ENCODE data around the gene CWF19L1.

Gene CWF19L1

GRCh38 chr10:100184426-100184825, 83.0 kb downstream of the CWF19L1 start:
- H3K9me3 ChIP-seq (ENCODE audit: control insufficient read depth, low read length), result no peaks in the 10 kb centered on the region

GRCh38 chr10:100183481-100183880, 84.0 kb downstream of the CWF19L1 start:
- peaks cover 5% of the 10 kb centered on the region for H3K4me1 ChIP-seq (ENCODE audit: control insufficient read depth, insufficient read depth, low read length)
- no peak overlapping the region for H3K4me3 ChIP-seq (ENCODE audit: insufficient read depth, low read depth, low read length)
- H3K27me3 ChIP-seq (ENCODE audit: control insufficient read depth, insufficient read depth, low read length, poor library complexity, severe bottlenecking), result no peaks in the 10 kb centered on the region
- no peaks in the 10 kb centered on the region for H3K36me3 ChIP-seq (ENCODE audit: control insufficient read depth, insufficient read depth, low read length)
- 91 to 100% methylated on average over 2 to 3 of the region's 3 CpGs for WGBS, 2 experiments
- H3K9me3 ChIP-seq (ENCODE audit: control insufficient read depth, low read length), result no peaks in the 10 kb centered on the region
- no peak overlapping the region for H3K27ac ChIP-seq (ENCODE audit: insufficient read depth, low read depth, low read length, poor library complexity, severe bottlenecking)

More at GRCh38 chr10:100184426-100184825, 83.0 kb downstream of the CWF19L1 start:
- H3K36me3 ChIP-seq (ENCODE audit: control insufficient read depth, insufficient read depth, low read length), result no peaks in the 10 kb centered on the region
- H3K27me3 ChIP-seq (ENCODE audit: control insufficient read depth, insufficient read depth, low read length, poor library complexity, severe bottlenecking), result no peaks in the 10 kb centered on the region
- H3K4me1 ChIP-seq (ENCODE audit: control insufficient read depth, insufficient read depth, low read length), result peaks cover 5% of the 10 kb centered on the region
- no peak overlapping the region for H3K27ac ChIP-seq (ENCODE audit: insufficient read depth, low read depth, low read length, poor library complexity, severe bottlenecking)
- peak overlapping the region; percentile 66 for H3K4me3 ChIP-seq (ENCODE audit: insufficient read depth, low read depth, low read length)
- WGBS, 2 experiments, result 88 to 100% methylated on average over 1 of the region's 1 CpG

- WGBS, 2 experiments, result 92 to 96% methylated on average over 3 of the region's 3 CpGs
- Histone ChIP-seq H3K36me3 (ENCODE audit: control insufficient read depth, insufficient read depth, low read length) (no peaks in the 10 kb centered on the region), H3K27ac (ENCODE audit: insufficient read depth, low read depth, low read length, poor library complexity, severe bottlenecking) (no peak overlapping the region), H3K27me3 (ENCODE audit: control insufficient read depth, insufficient read depth, low read length, poor library complexity, severe bottlenecking) (no peaks in the 10 kb centered on the region), H3K4me3 (ENCODE audit: insufficient read depth, low read depth, low read length) (no peak overlapping the region), H3K9me3 (ENCODE audit: control insufficient read depth, low read length) (no peaks in the 10 kb centered on the region), H3K4me1 (ENCODE audit: control insufficient read depth, insufficient read depth, low read length) (peaks cover 5% of the 10 kb centered on the region)
These were observed 84.5 kb downstream of the CWF19L1 start for GRCh38 chr10:100182908-100183307.
